K562 (cell line): ENCODE measurements around the gene ZNF157. TPM values are rescaled to one million over a fixed set of nuclear protein-coding genes. Genes with fewer than 3 reads are reported as not detected.

Experiments
- ATAC-seq: fragments of 200-7000 bp; cut with Tn5 transposase; 3 replicates; pipeline ENCODE4 v1.9.1; 2020; ENCODE audit warnings: moderate library complexity
- Bru-seq: library from RNA; stranded (reverse); fragments of 400-500 nt; gene quantifications from one replicate; lab custom pipeline; 2021; lab: Mats Ljungman, UMichigan
- BruChase-seq, 2 experiments: library from RNA; stranded (reverse); fragments of 400-500 nt; gene quantifications; one replicate each; lab custom pipeline; 2021; lab: Mats Ljungman, UMichigan
- BruUV-seq: library from RNA; stranded (reverse); fragments of 400-500 nt; replicated peaks from 2 replicates; lab custom pipeline; 2021; lab: Mats Ljungman, UMichigan
- CTCF ChIA-PET: fragments of 300-600 bp; formaldehyde crosslinking; extraction: SDS; loops from one replicate; lab custom pipeline; 2021; ENCODE audit warnings: low intra/inter-chr PET ratio; lab: Yijun Ruan, JAX
- POLR2A ChIA-PET: fragments of 300-600, 350-650 bp; sonication (Branson Sonifier 250); formaldehyde crosslinking; extraction: SDS; loops from one replicate; lab custom pipeline; 2021; ENCODE audit warnings: antibody characterized with exemption, inconsistent platforms; lab: Yijun Ruan, JAX
- DNase-seq, 4 experiments: peaks; one replicate each; pipeline versions ENCODE4 v3.0.0 to v3.0.0-alpha.2; 2011 to 2018; ENCODE audit warnings: low spot score in 3 of 4, mixed read lengths in 3 of 4; ENCODE audit errors: extremely low read depth in 1 of 4
- FAIRE-seq: peaks from 2 replicates; lab custom pipeline; 2011; peaks lifted over from hg19 to GRCh38; lab: Jason Lieb, UNC
- H2AFZ ChIP-seq: 2 replicates; pipeline ENCODE4 v1.6.0; 2011; ENCODE audit warnings: low read depth, low read length, control low read depth, inconsistent platforms
- H3K27ac ChIP-seq: fragments of 200-600 bp; 3 replicates; pipeline ENCODE4 v1.8.0; 2011; ENCODE audit warnings: low read depth, mild to moderate bottlenecking, control low read depth, inconsistent platforms, low read length, moderate library complexity, mixed read lengths; ENCODE audit errors: extremely low read depth
- H3K27me3 ChIP-seq, 2 experiments: fragments of 300-600 bp in 1 of 2; 2 replicates in 1 of 2; 3 replicates in 1 of 2; pipeline versions ENCODE4 v1.6.0 to v1.8.0; 2011; ENCODE audit warnings: inconsistent platforms in 2 of 2, low read length in 2 of 2, mild to moderate bottlenecking in 1 of 2, mixed read lengths in 1 of 2, moderate library complexity in 1 of 2; ENCODE audit not compliant: control insufficient read depth in 2 of 2, insufficient read depth in 2 of 2
- H3K36me3 ChIP-seq: fragments of 300-600 bp; 3 replicates; pipeline ENCODE4 v1.8.0; 2011; ENCODE audit warnings: mild to moderate bottlenecking, low read length, inconsistent platforms; ENCODE audit not compliant: control insufficient read depth, insufficient read depth
- H3K4me1 ChIP-seq, 2 experiments: fragments of 200-600 bp in 1 of 2; replicated peaks in 1 of 2; 2 replicates in 1 of 2; 3 replicates in 1 of 2; pipeline versions ENCODE4 v1.5.1 to v1.8.0; 2011; ENCODE audit warnings: inconsistent platforms in 2 of 2, low read length in 2 of 2, mild to moderate bottlenecking in 1 of 2, mixed read lengths in 1 of 2, moderate library complexity in 1 of 2; ENCODE audit not compliant: control insufficient read depth in 2 of 2, insufficient read depth in 2 of 2
- H3K4me2 ChIP-seq: 2 replicates; pipeline ENCODE4 v1.6.1; 2011; ENCODE audit warnings: low read length, control low read depth, inconsistent platforms, mixed read lengths; ENCODE audit not compliant: insufficient read depth
- H3K4me3 ChIP-seq: fragments of 200-600 bp; sonication (generic), shearing (Covaris generic); 2 replicates; pipeline ENCODE4 v1.5.1; 2016; ENCODE audit warnings: control low read depth, inconsistent platforms
- H3K79me2 ChIP-seq: fragments of 200-600 bp; 3 replicates; pipeline ENCODE4 v1.8.0; 2011; ENCODE audit warnings: low read length, inconsistent platforms; ENCODE audit not compliant: control insufficient read depth, insufficient read depth
- H3K9ac ChIP-seq, 2 experiments: 2 replicates each; pipeline versions ENCODE4 v1.6.0 to v1.6.1; 2011; ENCODE audit warnings: low read depth in 2 of 2, low read length in 2 of 2, control low read depth in 1 of 2, inconsistent platforms in 1 of 2, mild to moderate bottlenecking in 1 of 2, mixed read lengths in 1 of 2; ENCODE audit not compliant: insufficient read depth in 1 of 2
- H3K9me1 ChIP-seq: one replicate; pipeline ENCODE4 v1.6.0; 2011; ENCODE audit warnings: inconsistent platforms, mild to moderate bottlenecking, low read length, moderate library complexity; ENCODE audit not compliant: control insufficient read depth, insufficient read depth
- H3K9me3 ChIP-seq: replicated peaks from 2 replicates; pipeline ENCODE4 v1.5.1; 2011; ENCODE audit warnings: low read depth, low read length, inconsistent platforms; ENCODE audit not compliant: control insufficient read depth, insufficient read depth
- H4K20me1 ChIP-seq: replicated peaks from 2 replicates; pipeline ENCODE4 v1.6.1; 2011; ENCODE audit warnings: low read length, inconsistent platforms, mixed read lengths; ENCODE audit not compliant: control insufficient read depth, insufficient read depth
- CC2D1A ChIP-seq: fragments of 450-650 bp; IDR thresholded peaks from 2 replicates; pipeline ENCODE4 v1.6.1; 2017; ENCODE audit warnings: mild to moderate bottlenecking
- FOXA1 ChIP-seq: fragments of 450-650 bp; IDR thresholded peaks from 2 replicates; pipeline ENCODE4 v1.6.1; 2016; ENCODE audit warnings: mild to moderate bottlenecking, borderline replicate concordance
- GATA2 ChIP-seq: sonication (generic); formaldehyde crosslinking; IDR thresholded peaks from 2 replicates; pipeline ENCODE4 v1.4.0; 2020; ENCODE audit warnings: mild to moderate bottlenecking, missing genetic modification reagents
- HDAC8 ChIP-seq: fragments of 450-650 bp; IDR thresholded peaks from 2 replicates; pipeline ENCODE4 v1.6.1; 2016; ENCODE audit warnings: mild to moderate bottlenecking, missing genetic modification characterization, moderate library complexity, missing compliant biosample characterization
- IFI16 ChIP-seq: fragments of 250-450 bp; sonication (Bioruptor Pico); IDR thresholded peaks from 2 replicates; pipeline ENCODE4 v2.1.2; 2022; ENCODE audit warnings: mild to moderate bottlenecking, inconsistent platforms
- KLF1 ChIP-seq: fragments of 450-650 bp; IDR thresholded peaks from 2 replicates; pipeline ENCODE4 v1.6.1; 2016; ENCODE audit warnings: missing genetic modification characterization, missing compliant biosample characterization
- MAFF ChIP-seq: IDR thresholded peaks from 2 replicates; pipeline ENCODE4 v1.6.1; 2012; ENCODE audit warnings: low read length, improper control_type of control experiment
- MYBL2 ChIP-seq, 2 experiments: fragments of 450-650 bp in 1 of 2; sonication (generic) in 1 of 2; formaldehyde crosslinking in 1 of 2; IDR thresholded peaks; 2 replicates each; pipeline versions ENCODE4 v1.6.1 to v1.8.1; 2017 to 2022; ENCODE audit warnings: borderline replicate concordance in 1 of 2, inconsistent platforms in 1 of 2, low read depth in 1 of 2, mild to moderate bottlenecking in 1 of 2, missing genetic modification reagents in 1 of 2, moderate library complexity in 1 of 2
- POLR2AphosphoS2 ChIP-seq: IDR thresholded peaks from 2 replicates; pipeline ENCODE4 v1.6.1; 2012; ENCODE audit warnings: low read length, improper control_type of control experiment
- WGBS: fragments of 100-300 bp; shearing (Covaris generic); methylation state at CpG from one replicate; pipeline ENCODE4 v1.1.6; 2016; ENCODE audit warnings: low coverage, mixed read lengths; ENCODE audit not compliant: insufficient coverage; ENCODE audit errors: missing lambda C conversion rate; 5-methylcytosine and 5-hydroxymethylcytosine counted together
- in situ Hi-C: fragments of 300-500 bp; cut with MboI; formaldehyde crosslinking; loops from 4 replicates; pipeline ENCODE4 v1.15.0; 2018; ENCODE audit warnings: inconsistent platforms, mixed read lengths
- intact Hi-C: fragments of 100-400 bp; cut with micrococcal nuclease; formaldehyde crosslinking; loops from 2 replicates; pipeline ENCODE4 v1.14.2; 2022
- long read RNA-seq, 3 experiments: library from polyadenylated mRNA in 2 of 3; library from RNA in 1 of 3; unstranded in 2 of 3; stranded (forward) in 1 of 3; transcript quantifications; one replicate each; pipeline ENCODE4 v2.0.0, GENCODE V29; 2019 to 2022
- polyA minus RNA-seq, 3 experiments: library from RNA; depleted of rRNA, polyadenylated mRNA; stranded (reverse); fragments of >200 nt; gene quantifications; 2 replicates each; pipeline ENCODE4 v1.2.3, GENCODE V29; 2011
- polyA plus RNA-seq, 8 experiments: library from polyadenylated mRNA; depleted of rRNA in 4 of 8; stranded (reverse) in 5 of 8; unstranded in 3 of 8; fragments of >200 nt; fragmentation: Nextera tagmentation in 2 of 8; fragmentation: Illumina TruSeq in 1 of 8; extraction: Ambion mirVana in 2 of 8; extraction: Trizol in 1 of 8; gene quantifications; 2 replicates each; pipeline versions ENCODE4 v1.2.1 to v1.2.3, GENCODE V29; 2011 to 2014; ENCODE audit warnings: inconsistent platforms in 1 of 8, missing spikeins in 1 of 8
- total RNA-seq, 7 experiments: library from RNA; depleted of rRNA in 6 of 7; stranded (reverse); fragments of >200 nt in 6 of 7; fragmentation: Illumina TruSeq in 2 of 7; extraction: Trizol in 2 of 7; gene quantifications; 2 replicates each; pipeline versions ENCODE4 v1.2.1 to v1.2.3, GENCODE V29; 2011 to 2021; ENCODE audit warnings: low replicate concordance in 1 of 7
- TF ChIP-seq, protein P1 (sequence below): fragments of 450-650 bp; formaldehyde crosslinking; IDR thresholded peaks from 2 replicates; pipeline ENCODE4 v1.4.0; 2022; ENCODE audit warnings: mild to moderate bottlenecking, moderate library complexity
- TF ChIP-seq, protein P2 (sequence below): fragments of 450-650 bp; IDR thresholded peaks from 2 replicates; pipeline ENCODE4 v1.6.1; 2016; ENCODE audit warnings: mild to moderate bottlenecking
- TF ChIP-seq, protein P3 (sequence below): fragments of 450-650 bp; IDR thresholded peaks from 2 replicates; pipeline ENCODE4 v1.6.1; 2018; ENCODE audit warnings: mild to moderate bottlenecking, low read depth; ENCODE audit not compliant: partially characterized antibody
- TF ChIP-seq, protein P4 (sequence below), 2 experiments: fragments of 450-650 bp in 1 of 2; sonication (generic) in 1 of 2; formaldehyde crosslinking; conservative IDR thresholded peaks; 2 replicates each; pipeline versions ENCODE4 v1.4.0 to v1.8.1; 2020 to 2022; ENCODE audit warnings: mild to moderate bottlenecking in 1 of 2, missing genetic modification reagents in 1 of 2

ZNF157 gene
- not detected in 2 replicates for total RNA-seq (2011; cell fraction: chromatin; rRNA removed; ENCODE audit: low replicate concordance)
- total RNA-seq (2011; cell fraction: nucleolus; rRNA removed) = not detected in 2 replicates
- total RNA-seq (2011; cell fraction: nucleoplasm; rRNA removed) = not detected in 2 replicates
- total RNA-seq (2014; rRNA removed) (not detected in 2 replicates), total RNA-seq (2014; rRNA removed; fragmentation: Illumina TruSeq; extraction: Trizol) (not detected in 2 replicates), total RNA-seq (2015; rRNA removed; fragmentation: Illumina TruSeq; extraction: Trizol) (not detected in 2 replicates), total RNA-seq (2021) (not detected in 2 replicates), polyA plus RNA-seq (2011; rRNA removed) (not detected in 2 replicates), polyA plus RNA-seq (2014; fragmentation: Illumina TruSeq; extraction: Trizol) (not detected in 2 replicates), polyA plus RNA-seq (2014; fragmentation: Nextera tagmentation; extraction: Ambion mirVana) (under 1 TPM in 1 of 2 experiments, not detected in 1; 0.03 TPM), polyA plus RNA-seq (2014; rRNA removed) (not detected in 2 replicates), polyA minus RNA-seq (2011; rRNA and poly(A)+ RNA removed) (not detected in 2 replicates), Bru-seq, nascent RNA (percentile 12 among the genes with signal in this experiment), BruChase-seq, experiment 1, labeled RNA remaining after a 2-hour chase (percentile 12 among the genes with signal in this experiment), BruChase-seq, experiment 2, labeled RNA remaining after a 6-hour chase (percentile 13 among the genes with signal in this experiment)
- polyA plus RNA-seq (2011; cell fraction: cytosol; rRNA removed) = not detected in 2 replicates
- polyA plus RNA-seq (2011; cell fraction: nucleus; rRNA removed) = not detected in 2 replicates
- polyA plus RNA-seq (2012) = not detected in 2 replicates
- polyA minus RNA-seq (2011; cell fraction: cytosol; rRNA and poly(A)+ RNA removed) = not detected in 2 replicates
- polyA minus RNA-seq (2011; cell fraction: nucleus; rRNA and poly(A)+ RNA removed) = not detected in 2 replicates
- long read RNA-seq, experiment 1 = 0 reads
- long read RNA-seq, experiment 2 = 0 reads
- long read RNA-seq, experiment 3 = 0 reads

DNA sequence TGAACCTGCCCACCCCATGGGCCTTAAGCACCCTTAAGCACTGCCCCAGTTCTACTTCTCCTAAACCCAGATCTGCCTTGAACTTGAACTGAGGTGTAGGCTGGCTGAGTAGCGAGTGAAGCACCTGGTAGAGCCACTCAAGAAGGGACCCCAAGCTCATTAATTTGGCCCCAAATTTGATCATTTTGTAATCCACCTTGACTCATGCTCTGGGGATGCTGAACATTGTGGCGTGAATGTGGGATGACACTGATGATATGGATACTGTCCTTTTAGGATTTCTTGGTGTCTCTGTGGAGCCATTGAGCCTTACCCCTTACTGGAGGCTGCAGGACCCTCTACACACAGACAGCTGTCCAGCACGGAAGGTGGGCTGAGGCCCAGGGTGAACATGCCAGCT, at the start of gene ZNF157:
TSS of gene ZNF157 (plus strand) at position 301 of the 400 bp plus-strand sequence. CDS start at position 392, 91 bp downstream.
- DNase-seq (no peak), FAIRE-seq (no peak), ATAC-seq (no peak)
- no peak within 1 kb of the TSS for H3K4me2 ChIP-seq
- ChIA-PET POLR2A (interaction anchor here (1.1 kb wide), 1 partner anchor 9 kb away, joined by 3 read pairs; no protein-coding TSS in a partner anchor), CTCF (no interaction called here)
- H3K27me3 ChIP-seq = peaks cover 4 to 8% of the 10 kb centered on the region in 2 experiments; a peak in 4 of 5 replicates
- in situ Hi-C loops = no loop called here
- H3K79me2 ChIP-seq = no peaks in the 10 kb centered on the region
- BruUV-seq = no TSS peak
- H3K9ac ChIP-seq = no peak within 1 kb of the TSS
- no peaks in the 10 kb centered on the region for H3K9me3 ChIP-seq
- H3K27ac ChIP-seq = no peak within 1 kb of the TSS
- no peaks in the 10 kb centered on the region for H3K36me3 ChIP-seq
- no peaks in the 10 kb centered on the region for H4K20me1 ChIP-seq
- no peak within 1 kb of the TSS for H2AFZ ChIP-seq
- H3K9me1 ChIP-seq = no peaks in the 10 kb centered on the region
- H3K4me3 ChIP-seq = no peak within 1 kb of the TSS
- H3K4me1 ChIP-seq = no peaks in the 10 kb centered on the region
- intact Hi-C loops = no loop called here
- WGBS = 12% methylated on average over 3 of the region's 3 CpGs
- TF ChIP-seq FOXA1 (no peak), GATA2 (CRISPR knock-in tag) (no peak), KLF1 (tag) (no peak), MYBL2 (IDR thresholded peaks at IDR 0.05; ENCODE audit: low read depth) (no peak), MYBL2 (CRISPR knock-in tag; IDR thresholded peaks at IDR 0.05; ENCODE audit: borderline replicate concordance) (no peak), MAFF (no peak), POLR2AphosphoS2 (no peak), HDAC8 (tag) (no peak), IFI16 (CRISPR knock-in tag) (no peak), CC2D1A (no peak)
- TF ChIP-seq, protein P1, sequence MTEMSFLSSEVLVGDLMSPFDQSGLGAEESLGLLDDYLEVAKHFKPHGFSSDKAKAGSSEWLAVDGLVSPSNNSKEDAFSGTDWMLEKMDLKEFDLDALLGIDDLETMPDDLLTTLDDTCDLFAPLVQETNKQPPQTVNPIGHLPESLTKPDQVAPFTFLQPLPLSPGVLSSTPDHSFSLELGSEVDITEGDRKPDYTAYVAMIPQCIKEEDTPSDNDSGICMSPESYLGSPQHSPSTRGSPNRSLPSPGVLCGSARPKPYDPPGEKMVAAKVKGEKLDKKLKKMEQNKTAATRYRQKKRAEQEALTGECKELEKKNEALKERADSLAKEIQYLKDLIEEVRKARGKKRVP (CRISPR knock-in tag) = no peak
- TF ChIP-seq, protein P2, sequence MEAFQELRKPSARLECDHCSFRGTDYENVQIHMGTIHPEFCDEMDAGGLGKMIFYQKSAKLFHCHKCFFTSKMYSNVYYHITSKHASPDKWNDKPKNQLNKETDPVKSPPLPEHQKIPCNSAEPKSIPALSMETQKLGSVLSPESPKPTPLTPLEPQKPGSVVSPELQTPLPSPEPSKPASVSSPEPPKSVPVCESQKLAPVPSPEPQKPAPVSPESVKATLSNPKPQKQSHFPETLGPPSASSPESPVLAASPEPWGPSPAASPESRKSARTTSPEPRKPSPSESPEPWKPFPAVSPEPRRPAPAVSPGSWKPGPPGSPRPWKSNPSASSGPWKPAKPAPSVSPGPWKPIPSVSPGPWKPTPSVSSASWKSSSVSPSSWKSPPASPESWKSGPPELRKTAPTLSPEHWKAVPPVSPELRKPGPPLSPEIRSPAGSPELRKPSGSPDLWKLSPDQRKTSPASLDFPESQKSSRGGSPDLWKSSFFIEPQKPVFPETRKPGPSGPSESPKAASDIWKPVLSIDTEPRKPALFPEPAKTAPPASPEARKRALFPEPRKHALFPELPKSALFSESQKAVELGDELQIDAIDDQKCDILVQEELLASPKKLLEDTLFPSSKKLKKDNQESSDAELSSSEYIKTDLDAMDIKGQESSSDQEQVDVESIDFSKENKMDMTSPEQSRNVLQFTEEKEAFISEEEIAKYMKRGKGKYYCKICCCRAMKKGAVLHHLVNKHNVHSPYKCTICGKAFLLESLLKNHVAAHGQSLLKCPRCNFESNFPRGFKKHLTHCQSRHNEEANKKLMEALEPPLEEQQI = no peak
- TF ChIP-seq, protein P3, sequence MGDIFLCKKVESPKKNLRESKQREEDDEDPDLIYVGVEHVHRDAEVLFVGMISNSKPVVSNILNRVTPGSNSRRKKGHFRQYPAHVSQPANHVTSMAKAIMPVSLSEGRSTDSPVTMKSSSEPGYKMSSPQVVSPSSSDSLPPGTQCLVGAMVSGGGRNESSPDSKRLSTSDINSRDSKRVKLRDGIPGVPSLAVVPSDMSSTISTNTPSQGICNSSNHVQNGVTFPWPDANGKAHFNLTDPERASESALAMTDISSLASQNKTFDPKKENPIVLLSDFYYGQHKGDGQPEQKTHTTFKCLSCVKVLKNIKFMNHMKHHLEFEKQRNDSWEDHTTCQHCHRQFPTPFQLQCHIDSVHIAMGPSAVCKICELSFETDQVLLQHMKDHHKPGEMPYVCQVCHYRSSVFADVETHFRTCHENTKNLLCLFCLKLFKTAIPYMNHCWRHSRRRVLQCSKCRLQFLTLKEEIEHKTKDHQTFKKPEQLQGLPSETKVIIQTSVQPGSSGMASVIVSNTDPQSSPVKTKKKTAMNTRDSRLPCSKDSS = no peak
- TF ChIP-seq, protein P4, sequence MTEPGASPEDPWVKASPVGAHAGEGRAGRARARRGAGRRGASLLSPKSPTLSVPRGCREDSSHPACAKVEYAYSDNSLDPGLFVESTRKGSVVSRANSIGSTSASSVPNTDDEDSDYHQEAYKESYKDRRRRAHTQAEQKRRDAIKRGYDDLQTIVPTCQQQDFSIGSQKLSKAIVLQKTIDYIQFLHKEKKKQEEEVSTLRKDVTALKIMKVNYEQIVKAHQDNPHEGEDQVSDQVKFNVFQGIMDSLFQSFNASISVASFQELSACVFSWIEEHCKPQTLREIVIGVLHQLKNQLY (CRISPR knock-in tag; conservative IDR thresholded peaks at IDR 0.05) = no peak
